ENCODE results near the gene KIF6.

Gene KIF6

DNA sequence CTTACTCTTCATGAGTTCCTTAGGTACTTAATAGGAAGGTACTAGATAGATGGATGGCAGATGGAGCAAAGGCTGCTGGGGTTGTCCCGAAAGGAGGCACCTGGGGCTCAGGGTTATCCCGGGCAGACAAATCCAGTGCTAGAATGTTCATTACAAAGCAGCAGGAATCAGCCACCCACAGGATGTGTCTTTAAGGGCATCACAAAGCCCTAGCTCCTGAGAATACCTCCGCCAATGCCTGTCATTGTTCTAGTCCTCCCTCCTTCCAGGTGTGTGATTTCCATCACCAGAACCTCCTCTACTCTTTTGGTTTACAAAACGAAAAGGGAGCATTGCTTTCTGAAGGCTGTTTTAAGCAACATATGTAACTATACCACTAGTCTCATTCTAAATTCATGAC is 138.1 kb downstream of the KIF6 start:
- H3K4me3 ChIP-seq (ENCODE audit: low read depth, low read length) = no peak overlapping the region
- TF ChIP-seq, protein P1, sequence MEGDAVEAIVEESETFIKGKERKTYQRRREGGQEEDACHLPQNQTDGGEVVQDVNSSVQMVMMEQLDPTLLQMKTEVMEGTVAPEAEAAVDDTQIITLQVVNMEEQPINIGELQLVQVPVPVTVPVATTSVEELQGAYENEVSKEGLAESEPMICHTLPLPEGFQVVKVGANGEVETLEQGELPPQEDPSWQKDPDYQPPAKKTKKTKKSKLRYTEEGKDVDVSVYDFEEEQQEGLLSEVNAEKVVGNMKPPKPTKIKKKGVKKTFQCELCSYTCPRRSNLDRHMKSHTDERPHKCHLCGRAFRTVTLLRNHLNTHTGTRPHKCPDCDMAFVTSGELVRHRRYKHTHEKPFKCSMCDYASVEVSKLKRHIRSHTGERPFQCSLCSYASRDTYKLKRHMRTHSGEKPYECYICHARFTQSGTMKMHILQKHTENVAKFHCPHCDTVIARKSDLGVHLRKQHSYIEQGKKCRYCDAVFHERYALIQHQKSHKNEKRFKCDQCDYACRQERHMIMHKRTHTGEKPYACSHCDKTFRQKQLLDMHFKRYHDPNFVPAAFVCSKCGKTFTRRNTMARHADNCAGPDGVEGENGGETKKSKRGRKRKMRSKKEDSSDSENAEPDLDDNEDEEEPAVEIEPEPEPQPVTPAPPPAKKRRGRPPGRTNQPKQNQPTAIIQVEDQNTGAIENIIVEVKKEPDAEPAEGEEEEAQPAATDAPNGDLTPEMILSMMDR (IDR thresholded peaks at IDR 0.05; ENCODE audit: insufficient read depth, low read depth, low read length, missing control alignments) = no peak
- no peak for DNase-seq (ENCODE audit: low read depth)

DNA sequence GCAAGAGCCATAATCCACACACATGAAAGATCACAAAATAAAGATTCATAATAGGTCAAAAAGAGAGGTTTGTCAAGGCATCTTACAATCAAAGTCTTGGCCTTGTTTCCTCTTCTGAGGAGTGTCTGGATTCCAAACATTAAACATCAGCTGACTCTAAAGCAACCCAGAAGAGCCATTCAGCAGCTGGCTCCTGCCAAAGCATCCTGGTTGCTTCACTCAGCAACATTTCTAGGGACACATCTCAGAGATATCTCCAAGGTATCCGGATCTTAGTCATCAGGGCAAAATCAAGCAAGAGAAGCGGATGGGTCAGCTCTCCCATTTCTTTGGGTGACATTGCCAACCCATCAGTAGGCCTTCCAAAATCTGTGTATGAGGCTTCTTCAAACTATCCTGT is 139.6 kb downstream of the KIF6 start:
- TF ChIP-seq, protein P1 (IDR thresholded peaks at IDR 0.05; ENCODE audit: insufficient read depth, low read depth, low read length, missing control alignments) = no peak
- no peak overlapping the region for H3K4me3 ChIP-seq (ENCODE audit: low read depth, low read length)
- no peak for DNase-seq (ENCODE audit: low read depth)

DNA sequence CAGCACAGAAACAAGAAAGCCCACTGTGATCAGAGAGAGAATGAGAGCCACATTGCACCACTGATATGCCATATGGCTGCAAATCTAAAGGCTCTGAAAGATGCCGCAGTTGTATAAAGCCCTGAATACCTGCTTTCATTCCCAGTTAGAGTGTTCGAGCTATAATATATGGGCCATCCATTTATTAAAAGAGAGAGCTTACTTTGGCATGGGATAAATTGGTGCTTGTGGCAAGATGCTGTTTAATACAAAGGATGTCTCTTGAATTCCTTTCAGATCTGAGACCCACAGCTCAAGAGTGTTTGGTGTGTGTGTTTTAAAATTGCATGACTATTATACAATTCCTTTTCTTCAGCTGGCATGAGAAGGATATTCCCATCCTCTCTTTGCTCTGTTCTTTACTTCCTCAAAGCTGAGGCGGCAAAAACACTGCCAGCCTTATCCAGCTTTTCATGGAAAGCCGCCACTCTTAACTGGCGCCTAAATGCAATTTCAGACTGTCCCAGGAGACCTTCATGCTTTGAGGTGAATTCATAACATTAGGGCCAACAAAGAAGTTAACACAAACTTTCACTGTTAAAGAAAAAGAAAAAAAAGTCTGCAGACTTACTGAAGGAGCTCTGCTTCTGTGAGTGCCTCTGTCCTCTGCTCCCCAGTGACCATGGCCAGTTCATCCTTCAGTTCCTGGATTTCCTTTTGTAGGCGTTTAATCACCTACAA is 147.6 kb downstream of the KIF6 start:
- TF ChIP-seq, protein P1 (IDR thresholded peaks at IDR 0.05; ENCODE audit: insufficient read depth, low read depth, low read length, missing control alignments) = no peak
- no peak overlapping the region for H3K4me3 ChIP-seq (ENCODE audit: low read depth, low read length)
- no peak for DNase-seq (ENCODE audit: low read depth)

DNA sequence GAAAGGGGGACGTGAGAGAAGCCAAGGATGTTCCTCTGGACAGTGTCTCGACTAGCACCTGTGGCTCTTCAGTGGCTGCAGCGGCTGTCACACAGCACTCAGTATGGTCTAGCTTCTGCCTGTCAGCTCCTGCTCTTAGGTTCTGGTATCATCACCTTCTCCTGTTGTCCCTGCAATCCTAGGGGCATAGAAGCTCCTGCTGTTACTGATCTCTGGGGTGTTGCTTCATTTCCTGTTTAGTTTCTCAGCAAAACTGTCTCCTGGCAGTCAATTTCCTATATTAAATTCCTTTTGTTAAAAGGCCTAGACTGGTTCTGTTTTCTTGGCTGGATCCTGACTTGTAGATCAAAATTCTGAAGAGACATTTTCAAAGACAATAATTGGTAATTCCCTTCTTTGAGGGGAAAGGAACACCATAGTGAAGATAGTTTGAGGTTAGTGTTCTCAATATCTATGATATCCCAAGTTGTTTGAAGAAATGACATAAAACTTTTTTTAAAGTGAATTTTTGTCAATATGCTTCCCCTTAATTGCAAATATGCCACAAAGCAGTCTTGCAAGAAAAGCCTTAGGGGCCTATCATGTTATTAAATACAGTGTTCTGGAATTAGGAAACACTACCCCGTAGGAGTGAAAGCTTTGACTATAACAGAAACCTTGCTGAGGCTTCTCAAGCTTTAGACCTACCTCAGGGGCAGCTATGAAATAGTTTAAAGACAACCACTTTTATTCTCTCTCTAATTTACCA is 148.5 kb downstream of the KIF6 start:
- DNase-seq (ENCODE audit: low read depth) = no peak
- TF ChIP-seq, protein P1 (IDR thresholded peaks at IDR 0.05; ENCODE audit: insufficient read depth, low read depth, low read length, missing control alignments) = no peak
- H3K4me3 ChIP-seq (ENCODE audit: low read depth, low read length) = no peak overlapping the region

DNA sequence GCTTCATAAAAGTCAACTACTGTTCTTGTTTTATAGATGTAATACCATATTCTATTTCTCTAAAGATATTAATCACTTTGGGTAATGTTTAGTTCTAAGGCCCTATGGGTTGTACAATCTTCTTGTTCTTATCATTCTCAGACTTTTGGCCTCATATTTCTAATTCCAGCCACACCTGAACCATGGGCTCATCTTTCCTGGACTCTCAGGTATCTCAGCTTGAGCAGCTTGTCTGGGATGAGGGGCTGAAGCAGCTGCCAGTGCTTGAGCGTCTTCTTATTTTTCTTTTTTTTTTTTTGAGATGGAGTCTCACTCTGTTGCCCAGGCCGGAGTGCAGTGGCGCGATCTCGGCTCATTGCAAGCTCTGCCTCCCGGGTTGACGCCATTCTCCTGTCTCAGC is 150.2 kb downstream of the KIF6 start:
- no peak overlapping the region for H3K4me3 ChIP-seq (ENCODE audit: low read depth, low read length)
- DNase-seq (ENCODE audit: low read depth) = no peak
- TF ChIP-seq, protein P1 (IDR thresholded peaks at IDR 0.05; ENCODE audit: insufficient read depth, low read depth, low read length, missing control alignments) = no peak

DNA sequence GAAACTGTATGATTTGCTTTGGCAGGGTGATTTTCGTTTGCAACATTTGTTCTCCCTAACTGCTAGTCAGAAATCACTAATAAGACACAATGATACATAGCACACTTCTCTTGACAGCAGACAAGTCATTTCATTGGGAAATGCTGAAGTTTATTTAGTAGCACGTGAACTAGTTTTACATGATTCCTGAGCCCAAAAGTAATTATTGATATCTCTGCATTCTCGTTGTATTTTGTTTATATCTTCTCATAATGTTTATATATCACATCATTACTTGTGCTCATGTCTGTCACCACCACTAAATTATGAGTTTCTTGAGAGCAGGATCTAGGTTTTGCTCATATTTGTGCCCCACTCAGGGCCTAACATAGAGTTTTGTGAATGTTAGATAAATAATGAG is 151.7 kb downstream of the KIF6 start:
- TF ChIP-seq, protein P1 (IDR thresholded peaks at IDR 0.05; ENCODE audit: insufficient read depth, low read depth, low read length, missing control alignments) = no peak
- no peak overlapping the region for H3K4me3 ChIP-seq (ENCODE audit: low read depth, low read length)
- no peak for DNase-seq (ENCODE audit: low read depth)
